SU-DHL-6 (cell line): Measurements from ENCODE around the gene TEC.

Source experiments
- H2AFZ ChIP-seq: fragments of 200-600 bp; sonication (generic); 2 replicates; pipeline ENCODE4 v1.6.1; 2014; ENCODE audit warnings: low read depth, mild to moderate bottlenecking, moderate library complexity, mixed read lengths, antibody characterized with exemption, low read length; ENCODE audit not compliant: severe bottlenecking
- H3F3A ChIP-seq: fragments of 200-600 bp; shearing (Covaris generic); 2 replicates; pipeline ENCODE4 v1.6.0; 2016; ENCODE audit warnings: antibody characterized with exemption, mild to moderate bottlenecking; ENCODE audit not compliant: insufficient read depth
- H3K27ac ChIP-seq: fragments of 200-600 bp; sonication (generic); 2 replicates; pipeline ENCODE4 v1.5.1; 2016; ENCODE audit warnings: low read depth, mild to moderate bottlenecking, low read length, moderate library complexity, mixed read lengths
- H3K27me3 ChIP-seq: fragments of 200-600 bp; sonication (generic), shearing (Covaris generic); 2 replicates; pipeline ENCODE4 v1.6.0; 2014; ENCODE audit warnings: mild to moderate bottlenecking, low read length
- H3K36me3 ChIP-seq: fragments of 200-600 bp; sonication (generic); 2 replicates; pipeline ENCODE4 v1.6.1; 2014; ENCODE audit warnings: mild to moderate bottlenecking, low read length, mixed read lengths
- H3K4me2 ChIP-seq: fragments of 300-600, 200-600 bp; shearing (Covaris generic), sonication (generic); 2 replicates; pipeline ENCODE4 v1.6.0; 2014; ENCODE audit warnings: low read length, low read depth, mild to moderate bottlenecking; ENCODE audit not compliant: poor library complexity, severe bottlenecking
- H3K4me3 ChIP-seq: fragments of 200-600 bp; sonication (generic); 2 replicates; pipeline ENCODE4 v1.5.1; 2014; ENCODE audit warnings: antibody characterized with exemption, low read length, mild to moderate bottlenecking, mixed read lengths; ENCODE audit not compliant: insufficient read depth, poor library complexity, severe bottlenecking
- H3K79me2 ChIP-seq: fragments of 200-600 bp; sonication (generic); 2 replicates; pipeline ENCODE4 v1.6.1; 2014; ENCODE audit warnings: mild to moderate bottlenecking, low read length, moderate library complexity; ENCODE audit not compliant: insufficient read depth
- H3K9ac ChIP-seq: fragments of 200-600 bp; sonication (generic); 2 replicates; pipeline ENCODE4 v1.7.0; 2014; ENCODE audit warnings: mild to moderate bottlenecking, low read length
- H3K9me2 ChIP-seq: fragments of 200-600 bp; sonication (generic); replicated peaks from 2 replicates; pipeline ENCODE4 v1.6.1; 2014; ENCODE audit warnings: low read length; ENCODE audit not compliant: insufficient read depth
- H3K9me3 ChIP-seq: fragments of 200-600 bp; sonication (generic); 2 replicates; pipeline ENCODE4 v1.6.1; 2014; ENCODE audit warnings: low read length, mixed read lengths; ENCODE audit not compliant: insufficient read depth
- H4K20me1 ChIP-seq: fragments of 200-600 bp; sonication (generic); 2 replicates; pipeline ENCODE4 v1.6.1; 2014; ENCODE audit warnings: low read depth, mild to moderate bottlenecking, antibody characterized with exemption, low read length, moderate library complexity, mixed read lengths
- EZH2phosphoT487 ChIP-seq: fragments of 200-600 bp; sonication (generic), shearing (Covaris generic); conservative IDR thresholded peaks from 2 replicates; pipeline ENCODE4 v1.6.1; 2018; ENCODE audit warnings: mild to moderate bottlenecking, antibody characterized with exemption, low read length, moderate library complexity, mixed read lengths
- TF ChIP-seq, protein P1 (sequence below): fragments of 200-600 bp; sonication (generic); IDR thresholded peaks from one replicate; pipeline ENCODE4 v1.5.1; 2017; ENCODE audit warnings: antibody characterized with exemption, mild to moderate bottlenecking, low read length, moderate library complexity; ENCODE audit not compliant: insufficient read depth, poor library complexity, severe bottlenecking

The TEC gene

DNA sequence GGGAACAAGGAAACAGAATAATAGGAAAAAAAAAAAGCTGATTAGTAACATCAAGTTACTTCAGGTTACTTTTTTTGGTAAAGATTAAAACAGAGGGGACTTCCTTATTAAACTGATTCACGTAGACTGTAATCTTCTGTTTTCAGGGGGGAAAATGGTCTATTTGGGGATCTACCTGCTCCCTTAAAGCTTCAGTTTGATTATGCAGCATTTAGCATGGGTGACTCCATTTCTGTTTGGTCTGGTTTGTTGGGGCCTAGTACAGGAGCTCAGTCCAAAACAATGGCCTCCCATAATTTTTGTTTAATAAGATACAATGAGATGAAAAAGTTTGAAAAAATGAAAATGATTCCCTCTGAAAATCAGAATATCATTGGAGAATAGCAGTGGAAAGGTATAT is 34.6 kb downstream of the TEC start:
- Histone ChIP-seq H3K9me2 (no peaks in the 10 kb centered on the region), H3K4me2 (no peak overlapping the region), H3F3A (no peaks in the 10 kb centered on the region), H3K9me3 (no peaks in the 10 kb centered on the region), H4K20me1 (no peaks in the 10 kb centered on the region; the same call in 1 of the 2 replicates), H3K27me3 (no peaks in the 10 kb centered on the region), H3K9ac (no peak overlapping the region), H3K4me3 (no peak overlapping the region), H3K27ac (no peak overlapping the region), H2AFZ (no peak overlapping the region), H3K79me2 (peaks cover 100% of the 10 kb centered on the region), H3K36me3 (no peaks in the 10 kb centered on the region)
- TF ChIP-seq, protein P1, sequence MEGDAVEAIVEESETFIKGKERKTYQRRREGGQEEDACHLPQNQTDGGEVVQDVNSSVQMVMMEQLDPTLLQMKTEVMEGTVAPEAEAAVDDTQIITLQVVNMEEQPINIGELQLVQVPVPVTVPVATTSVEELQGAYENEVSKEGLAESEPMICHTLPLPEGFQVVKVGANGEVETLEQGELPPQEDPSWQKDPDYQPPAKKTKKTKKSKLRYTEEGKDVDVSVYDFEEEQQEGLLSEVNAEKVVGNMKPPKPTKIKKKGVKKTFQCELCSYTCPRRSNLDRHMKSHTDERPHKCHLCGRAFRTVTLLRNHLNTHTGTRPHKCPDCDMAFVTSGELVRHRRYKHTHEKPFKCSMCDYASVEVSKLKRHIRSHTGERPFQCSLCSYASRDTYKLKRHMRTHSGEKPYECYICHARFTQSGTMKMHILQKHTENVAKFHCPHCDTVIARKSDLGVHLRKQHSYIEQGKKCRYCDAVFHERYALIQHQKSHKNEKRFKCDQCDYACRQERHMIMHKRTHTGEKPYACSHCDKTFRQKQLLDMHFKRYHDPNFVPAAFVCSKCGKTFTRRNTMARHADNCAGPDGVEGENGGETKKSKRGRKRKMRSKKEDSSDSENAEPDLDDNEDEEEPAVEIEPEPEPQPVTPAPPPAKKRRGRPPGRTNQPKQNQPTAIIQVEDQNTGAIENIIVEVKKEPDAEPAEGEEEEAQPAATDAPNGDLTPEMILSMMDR: no peak
- TF ChIP-seq EZH2phosphoT487: no peak

DNA sequence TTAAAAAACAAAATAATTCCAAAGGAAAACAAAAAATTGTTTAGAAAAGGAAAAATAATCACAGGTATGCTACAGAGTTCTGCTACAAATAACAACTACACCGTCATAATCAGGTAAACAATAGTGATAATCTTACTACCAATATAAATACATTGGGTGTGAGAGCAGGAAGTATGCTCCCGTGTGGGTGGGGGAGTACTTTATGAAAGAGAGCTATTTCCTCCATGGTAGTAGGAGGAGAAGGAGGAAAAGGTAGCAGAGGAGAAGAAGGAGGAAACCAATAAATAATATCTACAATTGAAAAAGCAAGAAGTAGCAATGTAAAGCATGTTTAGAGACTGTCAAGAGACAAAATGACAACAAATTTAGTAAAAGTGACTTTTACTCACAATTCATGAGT is 35.1 kb downstream of the TEC start:
- no peaks in the 10 kb centered on the region for H3K9me2 ChIP-seq
- H3K9me3 ChIP-seq: no peaks in the 10 kb centered on the region
- no peaks in the 10 kb centered on the region for H3K36me3 ChIP-seq
- no peak overlapping the region for H3K9ac ChIP-seq
- no peaks in the 10 kb centered on the region; the same call in 1 of the 2 replicates for H4K20me1 ChIP-seq
- H2AFZ ChIP-seq: no peak overlapping the region
- no peaks in the 10 kb centered on the region for H3K27me3 ChIP-seq
- no peak overlapping the region for H3K4me2 ChIP-seq
- no peak overlapping the region for H3K4me3 ChIP-seq
- no peaks in the 10 kb centered on the region for H3F3A ChIP-seq
- peaks cover 97% of the 10 kb centered on the region for H3K79me2 ChIP-seq
- H3K27ac ChIP-seq: no peak overlapping the region
- no peak for TF ChIP-seq EZH2phosphoT487
- TF ChIP-seq, protein P1: no peak

DNA sequence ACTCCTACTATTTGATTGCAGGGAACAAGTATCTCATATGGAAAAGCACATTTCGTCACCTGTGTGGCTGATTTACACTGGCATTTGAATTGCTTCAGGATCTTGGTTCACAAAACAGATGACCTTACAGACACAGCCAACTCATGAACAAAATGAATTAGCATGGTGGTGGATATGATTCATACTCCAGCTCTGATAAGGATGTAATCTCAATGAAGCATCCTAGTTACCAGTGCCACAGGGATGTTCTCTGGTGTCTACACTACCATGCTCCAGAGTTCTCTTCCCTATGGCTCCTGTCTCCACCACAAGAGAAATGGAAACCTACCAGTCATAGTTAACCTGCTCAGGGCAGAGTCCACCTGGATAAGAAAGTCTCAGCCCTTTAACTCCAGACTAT is 40.7 kb downstream of the TEC start:
- H3K27me3 ChIP-seq: no peaks in the 10 kb centered on the region
- no peak overlapping the region for H3K4me3 ChIP-seq
- no peaks in the 10 kb centered on the region for H3K9me2 ChIP-seq

More for the DNA sequence above, 40.7 kb downstream of the TEC start:
- H3K9ac ChIP-seq: no peak overlapping the region
- H3K9me3 ChIP-seq: no peaks in the 10 kb centered on the region
- H3F3A ChIP-seq: no peaks in the 10 kb centered on the region
- H3K27ac ChIP-seq: no peak overlapping the region
- no peaks in the 10 kb centered on the region; the same call in 1 of the 2 replicates for H4K20me1 ChIP-seq
- peaks cover 92% of the 10 kb centered on the region for H3K79me2 ChIP-seq
- no peak overlapping the region for H2AFZ ChIP-seq
- no peak overlapping the region for H3K4me2 ChIP-seq
- TF ChIP-seq, protein P1: no peak
- no peak for TF ChIP-seq EZH2phosphoT487
- peaks cover 14% of the 10 kb centered on the region for H3K36me3 ChIP-seq
